ENCODE measurements around the gene RAD51B. TPM values are rescaled to one million over a fixed set of nuclear protein-coding genes. Genes with fewer than 3 reads are reported as not detected.
A peak's percentile ranks its signal among the peaks of the same experiment; 100 is the strongest.

RAD51B gene
- total RNA-seq, 1 experiment from 2014 or later: 16.7 TPM

DNA sequence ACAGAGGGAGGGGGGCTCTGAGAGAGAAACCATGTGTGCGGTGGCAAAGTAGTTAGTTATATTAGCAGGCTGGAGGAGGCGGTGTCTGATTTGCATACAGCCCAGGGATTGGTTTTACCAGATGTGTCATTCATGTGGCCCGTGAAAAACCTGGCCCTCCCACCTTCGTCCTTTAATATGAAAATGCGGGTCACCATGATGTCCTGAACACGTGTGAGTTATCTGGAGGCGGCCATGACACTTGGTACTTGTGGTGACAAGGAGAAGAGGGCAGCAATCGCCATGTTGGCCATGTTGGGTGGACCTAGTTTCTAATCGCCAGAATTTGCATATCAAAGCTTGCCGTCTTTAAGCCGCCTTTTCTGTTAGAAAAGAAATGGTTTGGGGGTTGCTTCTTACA is 108.8 kb downstream of the RAD51B start:
- Mint-ChIP-seq H3K36me3 (ENCODE audit: insufficient read depth in 1 of 3, low read depth in 3 of 3) (peaks cover 19 to 54% (median 50%) of the 10 kb centered on the region in 3 experiments), H3K27ac (no peak overlapping the region), H3K4me1 (peaks cover 19 to 22% of the 10 kb centered on the region in 2 experiments), H3K4me3 (no peak overlapping the region), H3K27me3 (ENCODE audit: low read depth) (peaks cover 1% of the 10 kb centered on the region; the same call in 1 of the 2 replicates), H3K9me3 (peaks cover 34 to 62% of the 10 kb centered on the region in 2 experiments)
- no CpG with 5 or more reads among the region's 11 CpGs for WGBS (ENCODE audit: extremely low coverage, insufficient read length, low lambda C conversion rate)
- H3T11ph ChIP-seq (ENCODE audit: low read length): no peak overlapping the region
- no peak overlapping the region for H2BK5ac ChIP-seq (ENCODE audit: insufficient read length, low read length)
- H3K9ac ChIP-seq (ENCODE audit: extremely low read depth, insufficient read length, low read length): no peak overlapping the region
- no peaks in the 10 kb centered on the region for H3K23me2 ChIP-seq (ENCODE audit: insufficient read length, low read depth, low read length, poor library complexity, severe bottlenecking)
- no peak overlapping the region for H3K23ac ChIP-seq (ENCODE audit: insufficient read length, low read depth, low read length)
- DNase-seq: peak; percentile 89
- no peaks in the 10 kb centered on the region for H3K79me1 ChIP-seq (ENCODE audit: insufficient read depth, low read depth, low read length, poor library complexity, severe bottlenecking)
- H3K27me3 ChIP-seq (ENCODE audit: insufficient read depth, low read length): no peaks in the 10 kb centered on the region
- H3K79me2 ChIP-seq (ENCODE audit: insufficient read depth, low read length): no peaks in the 10 kb centered on the region
- H3K4ac ChIP-seq (ENCODE audit: low read depth, low read length): no peak overlapping the region
- no peak overlapping the region for H2BK20ac ChIP-seq (ENCODE audit: low read depth, low read length, poor library complexity, severe bottlenecking)
- no peak overlapping the region for H3K56ac ChIP-seq (ENCODE audit: insufficient read length, low read depth, low read length)
- H2BK12ac ChIP-seq (ENCODE audit: insufficient read length, low read depth, low read length): no peak overlapping the region
- no peak overlapping the region for H4K5ac ChIP-seq (ENCODE audit: insufficient read length, low read depth, low read length)
- H3K4me1 ChIP-seq (ENCODE audit: insufficient read depth, low read length): peaks cover 9% of the 10 kb centered on the region; the same call in 1 of the 2 replicates
- no peak overlapping the region for H3K14ac ChIP-seq (ENCODE audit: insufficient read depth, low read length)
- H3K4me2 ChIP-seq (ENCODE audit: insufficient read depth, insufficient read length, low read length): no peak overlapping the region
- H2BK15ac ChIP-seq (ENCODE audit: low read depth, low read length): no peak overlapping the region
- TF ChIP-seq CTCF (conservative IDR thresholded peaks at IDR 0.05): no peak
- H4K20me1 ChIP-seq (ENCODE audit: control insufficient read depth, insufficient read depth, insufficient read length): no peaks in the 10 kb centered on the region
- no peak overlapping the region for H2BK120ac ChIP-seq (ENCODE audit: low read depth, low read length, poor library complexity, severe bottlenecking)
- no peak overlapping the region for H4K91ac ChIP-seq (ENCODE audit: insufficient read length, low read depth, low read length)
- H3K27ac ChIP-seq (ENCODE audit: insufficient read length, low read depth, low read length): no peak overlapping the region
- no peak overlapping the region for H2AK5ac ChIP-seq (ENCODE audit: insufficient read length, low read length)
- no peak overlapping the region for H2AFZ ChIP-seq (ENCODE audit: low read length)
- H3K9me3 ChIP-seq (ENCODE audit: control insufficient read depth, low read depth, low read length): no peaks in the 10 kb centered on the region
- no peak overlapping the region for H4K8ac ChIP-seq (replicated peaks; ENCODE audit: insufficient read length, low read depth, low read length)
- H3K18ac ChIP-seq (ENCODE audit: insufficient read length, low read depth, low read length): no peak overlapping the region
